Renal pelvis (tissue), 3 donors: Measurements from ENCODE around the gene TEX35. TPM values are rescaled to one million over a fixed set of nuclear protein-coding genes. Genes with fewer than 3 reads are reported as not detected.

Experiments used
- polyA plus RNA-seq, 3 donors: library from polyadenylated mRNA; unstranded; fragments of 120-200 nt; gene quantifications; one replicate each; pipeline ENCODE4 v1.2.1, GENCODE V29; 2013; ENCODE audit not compliant: insufficient read length in 3 of 3

TEX35 gene
- polyA plus RNA-seq, 3 donors, result 0.11 TPM; not detected in 2

Other genes starting within 250 kb of the TEX35 start
- gene CLEC20A, start 16.1 kb upstream of the TEX35 start, polyA plus RNA-seq, result under 1 TPM; 0.36 to 0.60 (median 0.56) TPM
- 10 to 100 TPM; 30.0 to 36.9 (median 31.9) TPM for gene RALGPS2, start 212.1 kb downstream of the TEX35 start, polyA plus RNA-seq